Measurements from ENCODE around the gene MAGI1.

MAGI1 gene

DNA sequence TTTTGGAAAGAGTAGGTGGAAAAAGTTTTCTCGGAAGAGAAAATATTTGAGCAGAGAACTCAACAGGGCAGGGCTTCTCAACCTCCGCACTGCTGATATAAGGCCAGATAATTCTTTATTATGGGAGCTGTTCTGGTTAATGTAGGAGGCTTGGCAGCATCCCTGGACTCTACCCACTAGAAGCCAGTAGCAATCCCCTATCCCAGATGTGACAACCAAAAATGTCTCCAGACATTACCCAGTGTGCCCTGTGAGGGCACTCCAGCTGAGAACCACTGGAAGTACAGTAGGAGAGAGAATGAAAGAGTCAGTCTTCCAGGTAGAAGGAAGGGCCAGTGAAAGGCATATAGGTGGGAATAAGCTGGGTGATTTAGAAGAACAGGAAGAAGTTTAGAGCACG lies 703.1 kb downstream of the MAGI1 start:
- H3K4me1 ChIP-seq (ENCODE audit: control insufficient read depth, insufficient read depth, low read depth, low read length), result no peaks in the 10 kb centered on the region
- no peak overlapping the region for H4K91ac ChIP-seq (ENCODE audit: low read length)
- H3K4me2 ChIP-seq (ENCODE audit: low read length, poor library complexity, severe bottlenecking), result no peak overlapping the region
- WGBS, result 99% methylated on average over 3 of the region's 3 CpGs
- no peak overlapping the region for H3K27ac ChIP-seq (ENCODE audit: low read length, poor library complexity, severe bottlenecking)
- no peak overlapping the region for H4K8ac ChIP-seq (ENCODE audit: low read length)
- H3K9me3 ChIP-seq (ENCODE audit: control insufficient read depth, low read length), result no peaks in the 10 kb centered on the region
- no peak overlapping the region for H2BK5ac ChIP-seq (ENCODE audit: low read depth, low read length, poor library complexity, severe bottlenecking)
- no peak overlapping the region for H2BK12ac ChIP-seq (ENCODE audit: low read length in 2 of 2)
- no peak overlapping the region for H3K9ac ChIP-seq (ENCODE audit: low read length)
- no peak overlapping the region for H3K4ac ChIP-seq (ENCODE audit: low read depth in 1 of 2, low read length in 2 of 2)
- H3K14ac ChIP-seq (ENCODE audit: low read length in 2 of 2), result no peak overlapping the region
- no peak overlapping the region for H2BK15ac ChIP-seq (ENCODE audit: low read depth, poor library complexity, severe bottlenecking)
- H2AFZ ChIP-seq (ENCODE audit: low read depth, low read length), result no peak overlapping the region
- H3K4me3 ChIP-seq (ENCODE audit: insufficient read depth in 1 of 2, low read depth in 1 of 2, low read length in 2 of 2), result no peak overlapping the region
- no peak overlapping the region for H2BK120ac ChIP-seq (ENCODE audit: low read depth, low read length)
- no peaks in the 10 kb centered on the region for H3K36me3 ChIP-seq (ENCODE audit: control insufficient read depth in 1 of 2, insufficient read depth in 2 of 2, low read depth in 1 of 2, low read length in 2 of 2)
- DNase-seq, result no peak
- no peak overlapping the region for H3K23ac ChIP-seq (ENCODE audit: low read length in 2 of 2)
- no peak overlapping the region for H2AK5ac ChIP-seq (ENCODE audit: low read length, severe bottlenecking)
- H3K79me1 ChIP-seq (replicated peaks; ENCODE audit: low read length, poor library complexity, severe bottlenecking), result no peaks in the 10 kb centered on the region
- peaks cover 14 to 17% of the 10 kb centered on the region in 2 experiments for H3K27me3 ChIP-seq (ENCODE audit: control insufficient read depth in 1 of 2, insufficient read depth in 1 of 2, low read length in 2 of 2)
- peak overlapping the region in 1 of 2 experiments; percentile 18 for H3K18ac ChIP-seq (ENCODE audit: low read depth in 1 of 2, low read length in 2 of 2)

DNA sequence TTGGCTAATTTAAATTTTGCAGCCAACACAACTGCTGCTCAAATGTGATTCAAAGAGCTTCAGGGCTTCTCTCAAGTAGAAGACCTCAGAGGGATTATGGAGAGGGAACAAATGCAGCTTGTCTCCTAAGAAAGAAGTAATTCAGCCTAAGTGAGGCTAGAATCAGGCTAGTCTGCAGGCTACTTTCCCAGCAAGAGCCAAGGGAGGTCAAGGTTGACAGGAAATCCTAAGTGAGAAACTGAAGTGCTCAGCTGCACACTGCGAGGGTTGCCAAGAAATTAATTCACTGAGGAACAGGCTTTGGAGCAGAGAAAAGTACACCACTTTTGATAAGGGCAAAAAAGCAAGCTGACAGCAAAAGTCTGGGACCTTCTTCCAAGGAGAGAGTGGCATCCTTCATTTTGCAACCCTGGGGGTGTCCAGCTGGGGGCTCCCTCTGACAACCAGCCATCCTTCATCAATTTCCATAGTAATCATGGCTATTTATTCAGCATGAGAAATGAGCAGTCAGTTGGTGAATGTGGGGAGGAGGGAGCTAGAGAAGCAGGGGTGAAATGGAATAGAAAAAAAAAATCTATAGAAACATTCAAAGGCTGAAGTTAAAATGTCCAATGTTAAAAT lies 704.6 kb downstream of the MAGI1 start:
- no peaks in the 10 kb centered on the region for H3K9me3 ChIP-seq (ENCODE audit: control insufficient read depth, low read length)
- H3K4me3 ChIP-seq (ENCODE audit: insufficient read depth in 1 of 2, low read depth in 1 of 2, low read length in 2 of 2), result no peak overlapping the region
- no peak overlapping the region for H3K23ac ChIP-seq (ENCODE audit: low read length in 2 of 2)
- no peaks in the 10 kb centered on the region for H3K4me1 ChIP-seq (ENCODE audit: control insufficient read depth, insufficient read depth, low read depth, low read length)
- no peak overlapping the region for H3K9ac ChIP-seq (ENCODE audit: low read length)
- H2BK15ac ChIP-seq (ENCODE audit: low read depth, poor library complexity, severe bottlenecking), result no peak overlapping the region
- no peak overlapping the region for H3K4me2 ChIP-seq (ENCODE audit: low read length, poor library complexity, severe bottlenecking)
- H3K79me1 ChIP-seq (replicated peaks; ENCODE audit: low read length, poor library complexity, severe bottlenecking), result no peaks in the 10 kb centered on the region
- no peak overlapping the region for H3K14ac ChIP-seq (ENCODE audit: low read length in 2 of 2)
- no peak overlapping the region for H2BK12ac ChIP-seq (ENCODE audit: low read length in 2 of 2)
- 6% methylated on average over 1 of the region's 1 CpG for WGBS
- no peak overlapping the region for H2BK120ac ChIP-seq (ENCODE audit: low read depth, low read length)
- peak overlapping the region in 1 of 2 experiments; percentile 12 for H3K18ac ChIP-seq (ENCODE audit: low read depth in 1 of 2, low read length in 2 of 2)
- H2AK5ac ChIP-seq (ENCODE audit: low read length, severe bottlenecking), result no peak overlapping the region
- H3K27ac ChIP-seq (ENCODE audit: low read length, poor library complexity, severe bottlenecking), result no peak overlapping the region
- no peak overlapping the region for H4K91ac ChIP-seq (ENCODE audit: low read length)
- DNase-seq, result peak; percentile 44
- H2AFZ ChIP-seq (ENCODE audit: low read depth, low read length), result no peak overlapping the region
- H2BK5ac ChIP-seq (ENCODE audit: low read depth, low read length, poor library complexity, severe bottlenecking), result no peak overlapping the region
- no peaks in the 10 kb centered on the region for H3K36me3 ChIP-seq (ENCODE audit: control insufficient read depth in 1 of 2, insufficient read depth in 2 of 2, low read depth in 1 of 2, low read length in 2 of 2)
- peaks cover 14 to 25% of the 10 kb centered on the region in 2 experiments for H3K27me3 ChIP-seq (ENCODE audit: control insufficient read depth in 1 of 2, insufficient read depth in 1 of 2, low read length in 2 of 2)
- H3K4ac ChIP-seq (ENCODE audit: low read depth in 1 of 2, low read length in 2 of 2), result no peak overlapping the region
- H4K8ac ChIP-seq (ENCODE audit: low read length), result no peak overlapping the region

DNA sequence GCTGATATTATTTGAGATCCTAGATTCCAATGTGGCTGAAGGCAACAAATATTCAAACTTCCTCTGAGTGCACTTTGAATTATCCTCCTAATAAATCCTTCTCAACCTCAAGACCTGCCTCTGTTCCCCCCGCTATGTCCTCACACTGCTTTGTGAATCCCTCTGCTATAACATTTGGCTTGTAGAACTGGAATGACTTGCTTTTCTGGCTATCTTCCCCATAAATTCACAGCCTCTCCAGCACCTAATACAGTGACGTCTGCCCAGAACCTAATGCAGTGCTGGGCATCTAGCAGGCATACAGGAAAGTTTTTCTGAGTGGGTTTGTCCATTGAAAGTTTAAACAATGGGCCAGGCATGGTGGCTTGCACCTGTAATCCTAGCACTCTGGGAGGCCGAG lies 707.0 kb downstream of the MAGI1 start:
- no peaks in the 10 kb centered on the region for H3K79me1 ChIP-seq (replicated peaks; ENCODE audit: low read length, poor library complexity, severe bottlenecking)
- H2BK5ac ChIP-seq (ENCODE audit: low read depth, low read length, poor library complexity, severe bottlenecking), result no peak overlapping the region
- no peak for DNase-seq
- H3K18ac ChIP-seq (ENCODE audit: low read depth in 1 of 2, low read length in 2 of 2), result no peak overlapping the region
- no peak overlapping the region for H3K14ac ChIP-seq (ENCODE audit: low read length in 2 of 2)
- H2AK5ac ChIP-seq (ENCODE audit: low read length, severe bottlenecking), result no peak overlapping the region
- WGBS, result 89% methylated on average over 3 of the region's 3 CpGs
- no peaks in the 10 kb centered on the region for H3K4me1 ChIP-seq (ENCODE audit: control insufficient read depth, insufficient read depth, low read depth, low read length)
- H3K9me3 ChIP-seq (ENCODE audit: control insufficient read depth, low read length), result no peaks in the 10 kb centered on the region
- no peak overlapping the region for H3K4me2 ChIP-seq (ENCODE audit: low read length, poor library complexity, severe bottlenecking)
- H3K4me3 ChIP-seq (ENCODE audit: insufficient read depth in 1 of 2, low read depth in 1 of 2, low read length in 2 of 2), result no peak overlapping the region
- no peak overlapping the region for H2BK120ac ChIP-seq (ENCODE audit: low read depth, low read length)
- H2BK12ac ChIP-seq (ENCODE audit: low read length in 2 of 2), result no peak overlapping the region
- H3K23ac ChIP-seq (ENCODE audit: low read length in 2 of 2), result no peak overlapping the region
- no peaks in the 10 kb centered on the region for H3K36me3 ChIP-seq (ENCODE audit: control insufficient read depth in 1 of 2, insufficient read depth in 2 of 2, low read depth in 1 of 2, low read length in 2 of 2)
- peaks cover 17 to 37% of the 10 kb centered on the region in 2 experiments for H3K27me3 ChIP-seq (ENCODE audit: control insufficient read depth in 1 of 2, insufficient read depth in 1 of 2, low read length in 2 of 2)
- H3K27ac ChIP-seq (ENCODE audit: low read length, poor library complexity, severe bottlenecking), result no peak overlapping the region
- H2AFZ ChIP-seq (ENCODE audit: low read depth, low read length), result no peak overlapping the region
- H3K9ac ChIP-seq (ENCODE audit: low read length), result no peak overlapping the region
- no peak overlapping the region for H3K4ac ChIP-seq (ENCODE audit: low read depth in 1 of 2, low read length in 2 of 2)
- no peak overlapping the region for H2BK15ac ChIP-seq (ENCODE audit: low read depth, poor library complexity, severe bottlenecking)
- no peak overlapping the region for H4K91ac ChIP-seq (ENCODE audit: low read length)
- no peak overlapping the region for H4K8ac ChIP-seq (ENCODE audit: low read length)

DNA sequence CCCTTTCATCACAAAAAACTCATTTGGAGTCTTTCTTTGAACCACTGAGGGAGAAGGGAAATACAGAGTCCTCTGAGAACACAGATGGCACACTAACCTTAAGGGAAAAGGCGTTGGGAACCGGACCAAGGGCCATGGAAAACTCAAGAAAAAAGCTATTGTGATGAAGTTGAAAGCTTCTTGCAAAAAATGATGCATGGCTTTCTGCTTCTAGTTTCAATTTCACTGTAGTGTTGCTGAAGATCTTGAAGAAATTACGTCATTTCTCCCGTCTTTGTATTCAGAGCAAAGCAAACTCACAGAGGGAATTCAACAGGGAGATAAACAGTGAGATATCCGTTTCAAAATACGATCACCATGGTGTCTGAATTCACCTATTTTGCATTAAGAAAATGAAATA lies 708.6 kb downstream of the MAGI1 start:
- H2AFZ ChIP-seq (ENCODE audit: low read depth, low read length), result no peak overlapping the region
- H3K9ac ChIP-seq (ENCODE audit: low read length), result peak overlapping the region; percentile 29
- H3K4me3 ChIP-seq (ENCODE audit: insufficient read depth in 1 of 2, low read depth in 1 of 2, low read length in 2 of 2), result peak overlapping the region in 1 of 2 experiments; percentile 32
- no peak overlapping the region for H2BK5ac ChIP-seq (ENCODE audit: low read depth, low read length, poor library complexity, severe bottlenecking)
- no peak overlapping the region for H4K91ac ChIP-seq (ENCODE audit: low read length)
- H3K27ac ChIP-seq (ENCODE audit: low read length, poor library complexity, severe bottlenecking), result no peak overlapping the region
- H2AK5ac ChIP-seq (ENCODE audit: low read length, severe bottlenecking), result no peak overlapping the region
- no peaks in the 10 kb centered on the region for H3K79me1 ChIP-seq (replicated peaks; ENCODE audit: low read length, poor library complexity, severe bottlenecking)
- peak; percentile 22 for DNase-seq
- no peak overlapping the region for H3K18ac ChIP-seq (ENCODE audit: low read depth in 1 of 2, low read length in 2 of 2)
- H3K4ac ChIP-seq (ENCODE audit: low read depth in 1 of 2, low read length in 2 of 2), result no peak overlapping the region
- H3K4me2 ChIP-seq (ENCODE audit: low read length, poor library complexity, severe bottlenecking), result no peak overlapping the region
- 90% methylated on average over 4 of the region's 6 CpGs for WGBS
- H3K23ac ChIP-seq (ENCODE audit: low read length in 2 of 2), result no peak overlapping the region
- no peak overlapping the region for H2BK12ac ChIP-seq (ENCODE audit: low read length in 2 of 2)
- no peaks in the 10 kb centered on the region for H3K4me1 ChIP-seq (ENCODE audit: control insufficient read depth, insufficient read depth, low read depth, low read length)
- no peaks in the 10 kb centered on the region for H3K36me3 ChIP-seq (ENCODE audit: control insufficient read depth in 1 of 2, insufficient read depth in 2 of 2, low read depth in 1 of 2, low read length in 2 of 2)
- H3K27me3 ChIP-seq (ENCODE audit: control insufficient read depth in 1 of 2, insufficient read depth in 1 of 2, low read length in 2 of 2), result peaks cover 4 to 37% of the 10 kb centered on the region in 2 experiments
- H3K9me3 ChIP-seq (ENCODE audit: control insufficient read depth, low read length), result no peaks in the 10 kb centered on the region
- H2BK120ac ChIP-seq (ENCODE audit: low read depth, low read length), result no peak overlapping the region
- no peak overlapping the region for H2BK15ac ChIP-seq (ENCODE audit: low read depth, poor library complexity, severe bottlenecking)
- H3K14ac ChIP-seq (ENCODE audit: low read length in 2 of 2), result no peak overlapping the region
- no peak overlapping the region for H4K8ac ChIP-seq (ENCODE audit: low read length)
